SH-SY5Y (cell line): ENCODE data around the gene KCTD11.

Experiments
- GATA2 ChIP-seq: IDR thresholded peaks from 2 replicates; pipeline ENCODE4 v1.6.1; 2011; ENCODE audit warnings: mild to moderate bottlenecking, low read depth, low read length
- GATA3 ChIP-seq: IDR thresholded peaks from 2 replicates; pipeline ENCODE4 v1.6.1; 2011; ENCODE audit warnings: low read depth, mild to moderate bottlenecking, low read length, moderate library complexity

KCTD11 gene

GRCh38 chr17:7352503-7352889 lies 534 bp downstream of the KCTD11 start:
- TF ChIP-seq GATA3 (no peak), GATA2 (no peak)

GRCh38 chr17:7352910-7353635 lies 1.1 kb downstream of the KCTD11 start:
- TF ChIP-seq GATA2 (no peak), GATA3 (no peak)

DNA sequence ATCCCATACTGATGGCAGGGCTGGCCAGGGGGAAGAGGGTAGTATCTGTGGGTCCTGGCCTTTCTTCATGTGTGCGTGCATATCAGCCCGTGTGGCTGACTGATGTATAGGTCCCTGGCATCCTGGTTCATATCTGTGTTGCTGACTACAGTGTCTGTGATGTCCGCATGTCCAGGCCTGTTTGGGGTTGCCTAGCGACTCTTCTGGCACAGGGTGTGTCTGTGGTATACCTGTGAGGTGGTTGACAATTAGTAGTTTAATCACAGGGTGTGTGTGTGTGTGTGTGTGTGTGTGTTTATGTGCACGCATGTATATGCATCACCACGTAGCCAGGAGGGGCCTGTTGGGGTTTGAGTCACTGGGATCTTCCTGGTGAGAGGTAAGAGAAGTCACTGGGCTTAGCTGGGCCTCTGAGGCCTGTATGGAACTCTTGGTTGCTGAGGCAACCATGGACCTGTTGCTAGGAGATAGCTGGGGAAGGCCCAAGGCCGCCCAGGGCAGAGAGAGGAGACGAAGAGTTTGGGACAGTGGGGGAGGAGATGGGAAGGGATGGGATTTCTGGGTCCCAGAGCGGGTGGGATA lies 2.4 kb downstream of the KCTD11 start:
- TF ChIP-seq GATA2 (no peak), GATA3 (no peak)

GRCh38 chr17:7355053-7355452 lies 3.1 kb downstream of the KCTD11 start, which contains the start of gene TMEM95:
TMEM95 (plus strand) TSS chr17:7355156; CDS start chr17:7355205, 49 bp downstream.
- TF ChIP-seq GATA3 (no peak), GATA2 (no peak)

- TF ChIP-seq GATA2 (no peak), GATA3 (no peak)
These were observed 3.6 kb downstream of the KCTD11 start for GRCh38 chr17:7355573-7355972.

DNA sequence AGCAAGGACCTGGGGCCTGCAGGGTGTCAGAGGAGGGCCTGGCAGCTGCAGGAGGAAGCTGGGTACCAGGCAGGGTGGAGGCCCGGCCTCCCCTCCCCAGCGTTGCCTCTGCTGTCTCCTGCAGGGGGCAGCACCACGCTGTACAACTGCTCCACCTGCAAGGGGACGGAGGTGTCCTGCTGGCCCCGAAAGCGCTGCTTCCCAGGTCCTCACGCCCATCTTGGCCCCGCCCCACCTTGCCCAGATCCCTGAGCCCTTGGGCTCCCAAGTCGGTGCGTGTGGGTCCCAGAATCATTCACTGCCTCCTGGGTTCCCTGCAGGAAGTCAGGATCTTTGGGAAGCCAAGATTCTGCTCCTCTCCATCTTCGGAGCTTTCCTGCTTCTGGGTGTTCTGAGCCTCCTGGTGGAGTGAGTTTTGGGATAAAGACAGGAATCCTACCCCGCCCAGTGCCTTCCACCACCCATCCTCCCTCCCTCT lies 4.1 kb downstream of the KCTD11 start:
- no peak for TF ChIP-seq GATA2
- TF ChIP-seq GATA3: no peak

GRCh38 chr17:7356756-7357155 lies 4.8 kb downstream of the KCTD11 start:
- no peak for TF ChIP-seq GATA2
- TF ChIP-seq GATA3: no peak

GRCh38 chr17:7357381-7357780 lies 5.4 kb downstream of the KCTD11 start:
- TF ChIP-seq GATA3: no peak
- no peak for TF ChIP-seq GATA2

DNA sequence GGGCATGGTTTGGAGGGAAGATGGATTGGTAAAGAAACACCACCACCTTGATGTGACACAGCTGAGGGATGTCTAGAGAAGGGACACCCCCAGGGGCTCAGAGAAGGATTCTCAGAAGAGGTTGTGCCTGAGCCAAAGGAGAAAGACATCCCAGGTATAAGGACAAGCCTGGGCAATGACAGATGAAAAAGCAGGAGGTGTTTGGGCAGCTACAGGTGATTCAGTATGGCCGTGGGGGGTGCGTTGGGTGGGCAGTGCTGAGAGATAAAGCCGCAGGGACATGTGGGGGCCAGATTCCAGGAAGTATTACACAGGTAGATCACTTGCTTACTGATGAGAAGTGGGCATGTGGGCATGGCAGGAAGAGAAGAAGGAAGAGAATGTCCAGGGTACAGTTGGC lies 9.9 kb downstream of the KCTD11 start:
- TF ChIP-seq GATA3 (no peak), GATA2 (no peak)

GRCh38 chr17:7363311-7363710 lies 11.3 kb downstream of the KCTD11 start:
- TF ChIP-seq GATA3 (no peak), GATA2 (no peak)

DNA sequence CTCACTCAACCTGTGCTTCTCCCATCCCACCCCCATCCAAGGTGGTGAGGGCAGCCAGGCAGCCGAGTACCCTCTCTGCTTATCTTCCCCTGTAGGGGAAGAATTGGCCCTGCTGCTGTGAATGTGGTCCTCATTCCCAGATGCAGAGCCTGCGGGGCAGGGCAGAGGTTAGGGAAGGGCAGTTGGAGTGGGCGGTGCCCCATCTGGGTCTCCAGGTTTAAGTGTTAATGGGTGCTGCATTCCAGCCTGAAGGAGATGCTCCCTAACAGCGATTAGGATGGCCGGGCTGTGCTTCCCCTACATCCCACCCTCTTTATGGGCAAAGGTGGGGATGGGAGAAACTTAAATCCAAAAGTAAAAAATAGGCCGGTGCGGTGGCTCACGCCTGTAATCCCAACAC lies 15.1 kb downstream of the KCTD11 start:
- TF ChIP-seq GATA3 (no peak), GATA2 (no peak)

DNA sequence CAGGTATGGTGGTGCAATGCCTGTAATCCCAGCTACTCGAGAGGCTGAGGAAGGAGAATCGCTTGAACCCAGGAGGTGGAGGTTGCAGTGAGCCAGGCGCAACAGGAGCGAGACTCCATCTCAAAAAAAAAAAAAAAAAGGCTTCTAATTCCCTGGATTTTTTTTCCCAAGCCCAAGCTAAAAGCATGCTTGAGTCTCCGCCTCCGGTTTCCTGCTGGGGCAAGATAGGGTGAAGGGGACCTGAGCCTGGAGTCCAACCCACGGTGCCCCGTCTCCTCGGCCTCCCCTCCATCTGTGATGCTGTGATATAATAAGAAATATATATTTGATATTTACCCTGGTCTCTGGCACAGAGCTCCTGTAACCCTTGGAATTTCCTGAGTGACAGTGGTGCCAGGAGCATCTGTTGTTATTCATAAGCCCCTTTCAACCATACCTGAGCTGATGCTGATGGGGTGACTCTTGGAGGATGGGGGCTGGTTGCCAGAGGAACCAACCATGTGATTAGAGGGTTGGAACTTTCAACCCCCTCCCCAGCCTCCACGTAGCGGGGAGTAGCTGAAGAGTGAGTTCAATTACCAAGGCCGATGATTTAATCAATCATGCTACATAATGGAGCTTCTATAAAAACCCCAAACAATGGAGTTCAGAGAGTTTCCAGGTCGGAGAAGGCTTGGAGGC lies 16.1 kb downstream of the KCTD11 start:
- TF ChIP-seq GATA2 (no peak), GATA3 (no peak)

GRCh38 chr17:7369825-7370224 lies 17.9 kb downstream of the KCTD11 start:
- TF ChIP-seq GATA3 (no peak), GATA2 (no peak)

- TF ChIP-seq GATA2 (no peak), GATA3 (no peak)
These were observed 18.9 kb downstream of the KCTD11 start for GRCh38 chr17:7370853-7371252.

DNA sequence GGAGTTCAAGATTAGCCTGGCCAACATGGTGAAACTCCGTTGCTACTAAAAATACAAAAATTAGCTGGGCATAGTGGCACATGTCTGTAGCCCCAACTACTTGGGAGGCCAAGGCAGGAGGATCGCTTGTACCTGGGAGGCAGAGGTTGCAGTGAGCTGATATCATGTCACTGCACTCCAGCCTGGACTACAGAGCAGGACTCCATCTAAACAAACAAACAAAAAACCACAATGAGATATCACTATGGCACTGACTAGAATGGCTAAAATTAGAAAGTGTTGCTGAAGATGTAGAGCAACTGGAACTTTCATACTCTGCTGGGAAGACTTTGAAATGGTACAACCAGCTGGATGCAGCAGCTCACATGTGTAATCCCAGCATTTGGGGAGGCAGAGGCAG lies 22.4 kb downstream of the KCTD11 start:
- TF ChIP-seq GATA3 (no peak), GATA2 (no peak)

DNA sequence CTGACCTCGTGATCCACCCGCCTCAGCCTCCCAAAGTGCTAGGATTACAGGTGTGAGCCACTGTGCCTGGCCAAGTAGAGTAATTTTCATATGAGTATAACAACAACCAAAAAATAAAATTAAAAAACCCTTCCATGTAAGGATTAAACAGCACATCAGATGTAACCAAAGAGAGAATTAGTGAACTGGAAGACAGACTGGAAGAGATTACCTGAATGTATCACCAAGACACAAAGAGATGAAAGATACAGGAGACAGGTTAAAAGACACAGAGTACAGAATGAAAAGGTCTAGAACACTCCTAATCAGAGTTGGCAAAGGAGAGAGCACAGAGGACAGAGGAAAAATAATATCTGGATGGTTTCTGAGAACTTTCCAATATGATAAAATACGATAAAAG lies 27.2 kb downstream of the KCTD11 start:
- TF ChIP-seq GATA2 (no peak), GATA3 (no peak)
